ENCODE data around the gene ELOVL5.

Gene ELOVL5

DNA sequence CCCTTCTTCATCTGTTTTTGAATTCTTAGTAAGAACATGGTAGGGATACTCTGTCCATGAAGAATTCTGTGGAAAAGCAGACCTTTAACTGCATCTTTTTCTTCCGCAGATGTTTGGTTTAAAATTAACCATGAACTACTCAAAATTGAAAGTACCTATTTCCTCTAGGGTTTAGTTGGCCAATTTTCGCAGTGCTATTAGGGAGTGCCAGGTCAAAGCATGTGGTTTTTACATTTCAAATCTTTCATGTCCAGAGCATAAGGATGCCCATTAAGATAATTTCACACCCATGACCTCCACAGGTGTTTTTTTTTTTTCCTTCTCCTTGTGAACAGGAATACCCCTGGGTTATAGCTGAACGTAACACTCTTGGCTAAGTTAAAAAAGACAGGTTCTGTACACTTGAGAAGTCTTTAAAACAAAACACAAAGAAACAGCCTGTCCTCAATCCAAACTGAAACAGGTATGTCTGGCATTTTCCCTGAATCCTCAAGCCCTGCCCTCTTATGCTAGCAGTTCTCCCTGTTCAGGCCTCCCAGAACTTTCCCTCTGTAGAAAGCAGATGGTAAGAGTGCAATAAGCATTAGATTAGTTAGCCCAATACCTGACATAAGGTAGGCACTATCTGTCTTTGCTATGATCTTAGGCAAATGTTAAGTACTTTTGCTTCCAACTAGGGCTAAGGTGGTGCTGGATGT, 67.1 kb downstream of the ELOVL5 start:
- H3F3A ChIP-seq (ENCODE audit: insufficient read depth, low read length) = no peaks in the 10 kb centered on the region; the same call in 1 of the 2 replicates
- H2AFZ ChIP-seq (ENCODE audit: low read length) = no peak overlapping the region
- no peaks in the 10 kb centered on the region for H3K9me3 ChIP-seq (ENCODE audit: low read length)
- H3K27me3 ChIP-seq (ENCODE audit: insufficient read depth, low read length) = no peaks in the 10 kb centered on the region
- peaks cover 25% of the 10 kb centered on the region for H3K4me1 ChIP-seq (ENCODE audit: insufficient read depth, low read length, severe bottlenecking)
- H3K9ac ChIP-seq (ENCODE audit: low read length) = no peak overlapping the region
- TF ChIP-seq, protein P1, sequence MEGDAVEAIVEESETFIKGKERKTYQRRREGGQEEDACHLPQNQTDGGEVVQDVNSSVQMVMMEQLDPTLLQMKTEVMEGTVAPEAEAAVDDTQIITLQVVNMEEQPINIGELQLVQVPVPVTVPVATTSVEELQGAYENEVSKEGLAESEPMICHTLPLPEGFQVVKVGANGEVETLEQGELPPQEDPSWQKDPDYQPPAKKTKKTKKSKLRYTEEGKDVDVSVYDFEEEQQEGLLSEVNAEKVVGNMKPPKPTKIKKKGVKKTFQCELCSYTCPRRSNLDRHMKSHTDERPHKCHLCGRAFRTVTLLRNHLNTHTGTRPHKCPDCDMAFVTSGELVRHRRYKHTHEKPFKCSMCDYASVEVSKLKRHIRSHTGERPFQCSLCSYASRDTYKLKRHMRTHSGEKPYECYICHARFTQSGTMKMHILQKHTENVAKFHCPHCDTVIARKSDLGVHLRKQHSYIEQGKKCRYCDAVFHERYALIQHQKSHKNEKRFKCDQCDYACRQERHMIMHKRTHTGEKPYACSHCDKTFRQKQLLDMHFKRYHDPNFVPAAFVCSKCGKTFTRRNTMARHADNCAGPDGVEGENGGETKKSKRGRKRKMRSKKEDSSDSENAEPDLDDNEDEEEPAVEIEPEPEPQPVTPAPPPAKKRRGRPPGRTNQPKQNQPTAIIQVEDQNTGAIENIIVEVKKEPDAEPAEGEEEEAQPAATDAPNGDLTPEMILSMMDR (IDR thresholded peaks at IDR 0.05; ENCODE audit: low read length) = no peak
- no peak for TF ChIP-seq EZH2 (IDR thresholded peaks at IDR 0.05; ENCODE audit: borderline replicate concordance, low read length)
- peaks cover 70% of the 10 kb centered on the region for H3K36me3 ChIP-seq (ENCODE audit: insufficient read depth, low read length)
- no peaks in the 10 kb centered on the region for H3K9me2 ChIP-seq (ENCODE audit: low read depth, low read length)
- no peak overlapping the region for H3K4me3 ChIP-seq (ENCODE audit: low read depth, low read length, poor library complexity, severe bottlenecking)
- H3K79me2 ChIP-seq (ENCODE audit: insufficient read depth, low read length) = no peaks in the 10 kb centered on the region
- H3K4me2 ChIP-seq (ENCODE audit: low read length) = no peak overlapping the region
- H4K20me1 ChIP-seq (ENCODE audit: insufficient read depth, low read length) = no peaks in the 10 kb centered on the region
- H3K27ac ChIP-seq (ENCODE audit: low read depth, low read length, poor library complexity, severe bottlenecking) = peak overlapping the region; percentile 9

- Histone ChIP-seq H3K9me2 (ENCODE audit: low read depth, low read length) (no peaks in the 10 kb centered on the region), H3K27me3 (ENCODE audit: insufficient read depth, low read length) (no peaks in the 10 kb centered on the region), H2AFZ (ENCODE audit: low read length) (no peak overlapping the region), H3K4me1 (ENCODE audit: insufficient read depth, low read length, severe bottlenecking) (peaks cover 25% of the 10 kb centered on the region), H3K9me3 (ENCODE audit: low read length) (no peaks in the 10 kb centered on the region), H3K27ac (ENCODE audit: low read depth, low read length, poor library complexity, severe bottlenecking) (peak overlapping the region; percentile 43), H3K9ac (ENCODE audit: low read length) (no peak overlapping the region), H4K20me1 (ENCODE audit: insufficient read depth, low read length) (no peaks in the 10 kb centered on the region), H3F3A (ENCODE audit: insufficient read depth, low read length) (no peaks in the 10 kb centered on the region; the same call in 1 of the 2 replicates), H3K4me3 (ENCODE audit: low read depth, low read length, poor library complexity, severe bottlenecking) (no peak overlapping the region), H3K79me2 (ENCODE audit: insufficient read depth, low read length) (no peaks in the 10 kb centered on the region), H3K4me2 (ENCODE audit: low read length) (no peak overlapping the region), H3K36me3 (ENCODE audit: insufficient read depth, low read length) (peaks cover 69% of the 10 kb centered on the region)
- TF ChIP-seq EZH2 (IDR thresholded peaks at IDR 0.05; ENCODE audit: borderline replicate concordance, low read length) = no peak
- TF ChIP-seq, protein P1 (IDR thresholded peaks at IDR 0.05; ENCODE audit: low read length) = no peak
Measured at GRCh38 chr6:53280207-53280606, 68.5 kb downstream of the ELOVL5 start.

GRCh38 chr6:53279293-53279692, 69.5 kb downstream of the ELOVL5 start:
- no peak overlapping the region for H3K4me3 ChIP-seq (ENCODE audit: low read depth, low read length, poor library complexity, severe bottlenecking)
- H3K9me2 ChIP-seq (ENCODE audit: low read depth, low read length) = no peaks in the 10 kb centered on the region
- H3K4me1 ChIP-seq (ENCODE audit: insufficient read depth, low read length, severe bottlenecking) = peaks cover 25% of the 10 kb centered on the region
- H3K36me3 ChIP-seq (ENCODE audit: insufficient read depth, low read length) = peaks cover 77% of the 10 kb centered on the region
- no peak for TF ChIP-seq EZH2 (IDR thresholded peaks at IDR 0.05; ENCODE audit: borderline replicate concordance, low read length)
- H3K27ac ChIP-seq (ENCODE audit: low read depth, low read length, poor library complexity, severe bottlenecking) = no peak overlapping the region
- no peaks in the 10 kb centered on the region for H3F3A ChIP-seq (ENCODE audit: insufficient read depth, low read length)
- H3K9me3 ChIP-seq (ENCODE audit: low read length) = no peaks in the 10 kb centered on the region
- H3K27me3 ChIP-seq (ENCODE audit: insufficient read depth, low read length) = no peaks in the 10 kb centered on the region
- H3K4me2 ChIP-seq (ENCODE audit: low read length) = no peak overlapping the region
- H2AFZ ChIP-seq (ENCODE audit: low read length) = no peak overlapping the region
- H3K79me2 ChIP-seq (ENCODE audit: insufficient read depth, low read length) = no peaks in the 10 kb centered on the region
- H3K9ac ChIP-seq (ENCODE audit: low read length) = no peak overlapping the region
- no peaks in the 10 kb centered on the region for H4K20me1 ChIP-seq (ENCODE audit: insufficient read depth, low read length)

GRCh38 chr6:53273370-53273769, 75.4 kb downstream of the ELOVL5 start:
- no peak for TF ChIP-seq EZH2 (IDR thresholded peaks at IDR 0.05; ENCODE audit: borderline replicate concordance, low read length)
- TF ChIP-seq, protein P1 (IDR thresholded peaks at IDR 0.05; ENCODE audit: low read length) = no peak
- no peak overlapping the region for H3K9ac ChIP-seq (ENCODE audit: low read length)
- no peaks in the 10 kb centered on the region for H3K79me2 ChIP-seq (ENCODE audit: insufficient read depth, low read length)
- no peak overlapping the region for H3K4me3 ChIP-seq (ENCODE audit: low read depth, low read length, poor library complexity, severe bottlenecking)
- H4K20me1 ChIP-seq (ENCODE audit: insufficient read depth, low read length) = no peaks in the 10 kb centered on the region
- no peak overlapping the region for H3K27ac ChIP-seq (ENCODE audit: low read depth, low read length, poor library complexity, severe bottlenecking)
- peaks cover 89% of the 10 kb centered on the region for H3K36me3 ChIP-seq (ENCODE audit: insufficient read depth, low read length)
- H3K9me2 ChIP-seq (ENCODE audit: low read depth, low read length) = no peaks in the 10 kb centered on the region
- no peaks in the 10 kb centered on the region for H3K27me3 ChIP-seq (ENCODE audit: insufficient read depth, low read length)
- H3K4me2 ChIP-seq (ENCODE audit: low read length) = no peak overlapping the region
- no peaks in the 10 kb centered on the region for H3K9me3 ChIP-seq (ENCODE audit: low read length)
- no peaks in the 10 kb centered on the region for H3F3A ChIP-seq (ENCODE audit: insufficient read depth, low read length)
- H2AFZ ChIP-seq (ENCODE audit: low read length) = no peak overlapping the region
- no peaks in the 10 kb centered on the region for H3K4me1 ChIP-seq (ENCODE audit: insufficient read depth, low read length, severe bottlenecking)

All from OCI-LY1 (cell line).